Neural cell (in vitro differentiated cells): ENCODE results near the gene ANK2. TPM values are rescaled to one million over a fixed set of nuclear protein-coding genes. Genes with fewer than 3 reads are reported as not detected.

Experiments used
- H2AFZ ChIP-seq: fragments of 200-600, 300-800 bp; sonication (generic), shearing (Covaris generic); 2 replicates; pipeline ENCODE4 v1.6.0; 2014; ENCODE audit warnings: low read depth, mild to moderate bottlenecking, antibody characterized with exemption, low read length, moderate library complexity
- H3F3A ChIP-seq: fragments of 200-600 bp; shearing (Covaris generic); 2 replicates; pipeline ENCODE4 v1.6.1; 2016; ENCODE audit warnings: mild to moderate bottlenecking, moderate library complexity, mixed read lengths, antibody characterized with exemption, low read length; ENCODE audit not compliant: insufficient read depth, poor library complexity, severe bottlenecking
- H3K27ac ChIP-seq: fragments of 200-600, 300-800 bp; sonication (generic), shearing (Covaris generic); 2 replicates; pipeline ENCODE4 v1.5.1; 2014; ENCODE audit warnings: mild to moderate bottlenecking, low read length, moderate library complexity
- H3K27me3 ChIP-seq: fragments of 300-800, 200-600 bp; sonication (generic), shearing (Covaris generic); 2 replicates; pipeline ENCODE4 v1.6.0; 2014; ENCODE audit warnings: mild to moderate bottlenecking, low read depth, low read length, moderate library complexity; ENCODE audit not compliant: insufficient read depth
- H3K36me3 ChIP-seq: fragments of 300-800, 200-600 bp; sonication (generic), shearing (Covaris generic); 2 replicates; pipeline ENCODE4 v1.5.1; 2014; ENCODE audit warnings: mild to moderate bottlenecking, antibody characterized with exemption, low read length, moderate library complexity; ENCODE audit not compliant: insufficient read depth
- H3K4me2 ChIP-seq: fragments of 300-800, 200-600 bp; sonication (generic), shearing (Covaris generic); 2 replicates; pipeline ENCODE4 v1.6.0; 2014; ENCODE audit warnings: mild to moderate bottlenecking, low read length
- H3K4me3 ChIP-seq: fragments of 300-800, 200-600 bp; sonication (generic), shearing (Covaris generic); 2 replicates; pipeline ENCODE4 v1.5.1; 2014; ENCODE audit warnings: mild to moderate bottlenecking, low read length, moderate library complexity
- H3K79me2 ChIP-seq: fragments of 200-600 bp; shearing (Covaris generic); replicated peaks from 2 replicates; pipeline ENCODE4 v1.6.0; 2014; ENCODE audit warnings: mild to moderate bottlenecking, low read length, moderate library complexity; ENCODE audit not compliant: insufficient read depth
- H3K9ac ChIP-seq: fragments of 300-800, 200-600 bp; sonication (generic), shearing (Covaris generic); 2 replicates; pipeline ENCODE4 v1.6.1; 2016; ENCODE audit warnings: mild to moderate bottlenecking, low read length, mixed read lengths
- H3K9me2 ChIP-seq: fragments of 200-600 bp; shearing (Covaris generic); 2 replicates; pipeline ENCODE4 v1.6.1; 2016; ENCODE audit warnings: mild to moderate bottlenecking, low read length, mixed read lengths; ENCODE audit not compliant: insufficient read depth
- H3K9me3 ChIP-seq: fragments of 200-600, 300-800 bp; sonication (generic), shearing (Covaris generic); 2 replicates; pipeline ENCODE4 v1.6.1; 2016; ENCODE audit warnings: mild to moderate bottlenecking, mixed run types, low read length, moderate library complexity, mixed read lengths
- H4K20me1 ChIP-seq: fragments of 200-600 bp; shearing (Covaris generic); 2 replicates; pipeline ENCODE4 v1.6.1; 2016; ENCODE audit warnings: mild to moderate bottlenecking, mixed run types; ENCODE audit not compliant: insufficient read depth
- EP300 ChIP-seq: fragments of 450-650 bp; conservative IDR thresholded peaks from 2 replicates; pipeline ENCODE4 v1.6.1; 2014; ENCODE audit warnings: antibody characterized with exemption, mild to moderate bottlenecking, moderate library complexity; ENCODE audit not compliant: poor library complexity, severe bottlenecking
- EZH2 ChIP-seq: fragments of 200-600, 300-800 bp; shearing (Covaris generic), sonication (generic); IDR thresholded peaks from 2 replicates; pipeline ENCODE4 v1.6.1; 2014; ENCODE audit warnings: antibody characterized with exemption, low read length, borderline replicate concordance, mild to moderate bottlenecking; ENCODE audit not compliant: insufficient read depth, poor library complexity, severe bottlenecking
- MXI1 ChIP-seq: fragments of 450-650 bp; conservative IDR thresholded peaks from 2 replicates; pipeline ENCODE4 v1.6.1; 2014; ENCODE audit warnings: antibody characterized with exemption, mild to moderate bottlenecking; ENCODE audit not compliant: poor library complexity, severe bottlenecking
- POLR2AphosphoS5 ChIP-seq: IDR thresholded peaks from 2 replicates; pipeline ENCODE4 v1.6.1; 2012
- RAD21 ChIP-seq: fragments of 450-650 bp; conservative IDR thresholded peaks from 2 replicates; pipeline ENCODE4 v1.6.1; 2014; ENCODE audit warnings: antibody characterized with exemption, mild to moderate bottlenecking, moderate library complexity
- SMC3 ChIP-seq: fragments of 450-650 bp; conservative IDR thresholded peaks from 2 replicates; pipeline ENCODE4 v1.6.1; 2014; ENCODE audit warnings: antibody characterized with exemption, mild to moderate bottlenecking, moderate library complexity; ENCODE audit not compliant: poor library complexity
- TAF1 ChIP-seq: IDR thresholded peaks from 2 replicates; pipeline ENCODE4 v1.6.1; 2012; ENCODE audit warnings: low read depth
- polyA plus RNA-seq: library from polyadenylated mRNA; depleted of rRNA; stranded (reverse); fragments of >200 nt; gene quantifications from 2 replicates; pipeline ENCODE4 v1.2.3, GENCODE V29; 2014
- TF ChIP-seq, protein P1 (sequence below): IDR thresholded peaks from 2 replicates; pipeline ENCODE4 v1.6.1; 2012; ENCODE audit warnings: borderline replicate concordance
- TF ChIP-seq, protein P2 (sequence below): fragments of 450-650 bp; IDR thresholded peaks from 2 replicates; pipeline ENCODE4 v1.5.1; 2014; ENCODE audit warnings: antibody characterized with exemption, mild to moderate bottlenecking, moderate library complexity; ENCODE audit not compliant: poor library complexity, severe bottlenecking

The ANK2 gene
- polyA plus RNA-seq, 1 donor from 2014 or later = 52.0 TPM

DNA sequence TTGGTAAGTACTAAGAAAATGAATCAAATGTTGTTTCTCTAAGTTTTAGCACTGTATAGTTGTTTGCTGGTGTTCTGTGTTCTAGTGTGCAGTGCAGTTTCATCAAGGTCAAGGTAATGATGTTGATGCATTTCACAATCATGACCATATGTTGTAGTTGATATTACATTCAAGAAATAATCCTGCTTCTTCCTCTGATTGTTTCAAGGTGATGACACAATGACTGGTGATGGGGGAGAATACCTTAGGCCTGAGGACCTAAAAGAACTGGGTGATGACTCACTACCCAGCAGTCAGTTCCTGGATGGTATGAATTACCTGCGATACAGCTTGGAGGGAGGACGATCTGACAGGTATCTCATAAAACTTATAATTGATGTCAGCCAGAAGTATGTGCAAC lies 261.6 kb downstream of the ANK2 start:
- no peaks in the 10 kb centered on the region for H3K27me3 ChIP-seq
- no peaks in the 10 kb centered on the region for H3K9me2 ChIP-seq
- H3K79me2 ChIP-seq = no peaks in the 10 kb centered on the region
- no peak overlapping the region for H2AFZ ChIP-seq
- no peaks in the 10 kb centered on the region for H3F3A ChIP-seq
- no peak overlapping the region for H3K4me2 ChIP-seq
- H3K9me3 ChIP-seq = no peaks in the 10 kb centered on the region
- no peak overlapping the region for H3K4me3 ChIP-seq
- no peak overlapping the region for H3K9ac ChIP-seq
- peaks cover 11% of the 10 kb centered on the region for H3K36me3 ChIP-seq
- H4K20me1 ChIP-seq = no peaks in the 10 kb centered on the region
- no peak overlapping the region for H3K27ac ChIP-seq
- no peak for TF ChIP-seq RAD21
- no peak for TF ChIP-seq EP300
- TF ChIP-seq TAF1 = no peak
- TF ChIP-seq, protein P1, sequence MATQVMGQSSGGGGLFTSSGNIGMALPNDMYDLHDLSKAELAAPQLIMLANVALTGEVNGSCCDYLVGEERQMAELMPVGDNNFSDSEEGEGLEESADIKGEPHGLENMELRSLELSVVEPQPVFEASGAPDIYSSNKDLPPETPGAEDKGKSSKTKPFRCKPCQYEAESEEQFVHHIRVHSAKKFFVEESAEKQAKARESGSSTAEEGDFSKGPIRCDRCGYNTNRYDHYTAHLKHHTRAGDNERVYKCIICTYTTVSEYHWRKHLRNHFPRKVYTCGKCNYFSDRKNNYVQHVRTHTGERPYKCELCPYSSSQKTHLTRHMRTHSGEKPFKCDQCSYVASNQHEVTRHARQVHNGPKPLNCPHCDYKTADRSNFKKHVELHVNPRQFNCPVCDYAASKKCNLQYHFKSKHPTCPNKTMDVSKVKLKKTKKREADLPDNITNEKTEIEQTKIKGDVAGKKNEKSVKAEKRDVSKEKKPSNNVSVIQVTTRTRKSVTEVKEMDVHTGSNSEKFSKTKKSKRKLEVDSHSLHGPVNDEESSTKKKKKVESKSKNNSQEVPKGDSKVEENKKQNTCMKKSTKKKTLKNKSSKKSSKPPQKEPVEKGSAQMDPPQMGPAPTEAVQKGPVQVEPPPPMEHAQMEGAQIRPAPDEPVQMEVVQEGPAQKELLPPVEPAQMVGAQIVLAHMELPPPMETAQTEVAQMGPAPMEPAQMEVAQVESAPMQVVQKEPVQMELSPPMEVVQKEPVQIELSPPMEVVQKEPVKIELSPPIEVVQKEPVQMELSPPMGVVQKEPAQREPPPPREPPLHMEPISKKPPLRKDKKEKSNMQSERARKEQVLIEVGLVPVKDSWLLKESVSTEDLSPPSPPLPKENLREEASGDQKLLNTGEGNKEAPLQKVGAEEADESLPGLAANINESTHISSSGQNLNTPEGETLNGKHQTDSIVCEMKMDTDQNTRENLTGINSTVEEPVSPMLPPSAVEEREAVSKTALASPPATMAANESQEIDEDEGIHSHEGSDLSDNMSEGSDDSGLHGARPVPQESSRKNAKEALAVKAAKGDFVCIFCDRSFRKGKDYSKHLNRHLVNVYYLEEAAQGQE = no peak
- TF ChIP-seq, protein P2, sequence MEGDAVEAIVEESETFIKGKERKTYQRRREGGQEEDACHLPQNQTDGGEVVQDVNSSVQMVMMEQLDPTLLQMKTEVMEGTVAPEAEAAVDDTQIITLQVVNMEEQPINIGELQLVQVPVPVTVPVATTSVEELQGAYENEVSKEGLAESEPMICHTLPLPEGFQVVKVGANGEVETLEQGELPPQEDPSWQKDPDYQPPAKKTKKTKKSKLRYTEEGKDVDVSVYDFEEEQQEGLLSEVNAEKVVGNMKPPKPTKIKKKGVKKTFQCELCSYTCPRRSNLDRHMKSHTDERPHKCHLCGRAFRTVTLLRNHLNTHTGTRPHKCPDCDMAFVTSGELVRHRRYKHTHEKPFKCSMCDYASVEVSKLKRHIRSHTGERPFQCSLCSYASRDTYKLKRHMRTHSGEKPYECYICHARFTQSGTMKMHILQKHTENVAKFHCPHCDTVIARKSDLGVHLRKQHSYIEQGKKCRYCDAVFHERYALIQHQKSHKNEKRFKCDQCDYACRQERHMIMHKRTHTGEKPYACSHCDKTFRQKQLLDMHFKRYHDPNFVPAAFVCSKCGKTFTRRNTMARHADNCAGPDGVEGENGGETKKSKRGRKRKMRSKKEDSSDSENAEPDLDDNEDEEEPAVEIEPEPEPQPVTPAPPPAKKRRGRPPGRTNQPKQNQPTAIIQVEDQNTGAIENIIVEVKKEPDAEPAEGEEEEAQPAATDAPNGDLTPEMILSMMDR = no peak
- TF ChIP-seq POLR2AphosphoS5 = no peak
- no peak for TF ChIP-seq SMC3
- TF ChIP-seq MXI1 = no peak
- TF ChIP-seq EZH2 = no peak

DNA sequence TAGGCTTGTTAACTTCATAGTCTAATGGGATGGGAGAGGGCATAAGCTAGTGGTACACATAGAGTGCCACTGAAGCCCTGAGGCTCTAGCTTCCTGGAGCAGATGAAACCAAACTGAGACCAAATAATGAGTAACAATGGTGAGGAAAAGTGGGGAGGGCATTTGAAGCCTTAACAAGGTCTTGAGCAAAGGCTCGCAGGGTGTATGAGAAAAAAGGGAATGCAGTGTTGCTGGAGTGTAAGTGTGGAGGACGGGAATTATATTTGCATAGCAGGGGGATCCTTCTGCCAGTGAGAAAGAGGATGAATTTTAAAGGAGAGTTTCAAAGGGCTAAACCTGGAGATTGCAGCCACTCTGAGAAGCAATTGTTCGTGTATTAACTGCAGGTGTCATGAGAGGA lies 263.1 kb downstream of the ANK2 start:
- Histone ChIP-seq H2AFZ (no peak overlapping the region), H4K20me1 (no peaks in the 10 kb centered on the region), H3K27me3 (no peaks in the 10 kb centered on the region), H3K4me2 (no peak overlapping the region), H3K9ac (no peak overlapping the region), H3K9me3 (no peaks in the 10 kb centered on the region), H3K4me3 (no peak overlapping the region), H3F3A (no peaks in the 10 kb centered on the region), H3K79me2 (no peaks in the 10 kb centered on the region), H3K36me3 (peaks cover 11% of the 10 kb centered on the region), H3K9me2 (no peaks in the 10 kb centered on the region), H3K27ac (no peak overlapping the region)
- no peak for TF ChIP-seq SMC3

DNA sequence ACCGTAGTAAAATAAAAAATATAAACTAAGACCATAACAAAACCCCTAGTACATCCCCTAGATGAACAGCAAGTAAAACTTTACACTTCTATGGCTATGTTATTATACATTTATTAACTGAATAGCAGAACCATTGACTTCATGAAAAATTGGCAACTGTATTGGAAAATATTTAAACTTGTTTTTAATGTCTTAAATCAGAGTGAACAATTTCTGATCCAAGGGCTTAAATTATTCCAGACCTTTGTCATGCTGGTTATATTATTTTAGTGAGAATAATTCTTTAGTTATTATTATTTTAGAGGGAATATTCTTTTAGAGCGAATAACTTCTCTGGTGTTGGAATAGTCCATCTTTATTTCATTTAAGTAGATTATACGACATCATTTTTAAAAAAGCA lies 265.0 kb downstream of the ANK2 start:
- H3K36me3 ChIP-seq = peaks cover 11% of the 10 kb centered on the region
- no peak for TF ChIP-seq EZH2
- TF ChIP-seq TAF1 = no peak
- no peak for TF ChIP-seq MXI1
- TF ChIP-seq RAD21 = no peak
- TF ChIP-seq, protein P1 = no peak
- no peak for TF ChIP-seq POLR2AphosphoS5
- H3F3A ChIP-seq = no peaks in the 10 kb centered on the region

More for the DNA sequence above, 265.0 kb downstream of the ANK2 start:
- Histone ChIP-seq H3K9me3 (no peaks in the 10 kb centered on the region), H3K27ac (no peak overlapping the region), H4K20me1 (no peaks in the 10 kb centered on the region), H3K79me2 (no peaks in the 10 kb centered on the region), H3K9me2 (no peaks in the 10 kb centered on the region), H3K4me2 (no peak overlapping the region), H3K27me3 (no peaks in the 10 kb centered on the region), H2AFZ (no peak overlapping the region), H3K9ac (no peak overlapping the region), H3K4me3 (no peak overlapping the region)
